IPS DF 4.7 (cell line): ENCODE results near the gene SYTL2.

Experiments used
- DNase-seq: peaks from one replicate; pipeline ENCODE4 v3.0.0-alpha.2; 2013; ENCODE audit warnings: low spot score; ENCODE audit errors: extremely low read depth

Gene SYTL2

DNA sequence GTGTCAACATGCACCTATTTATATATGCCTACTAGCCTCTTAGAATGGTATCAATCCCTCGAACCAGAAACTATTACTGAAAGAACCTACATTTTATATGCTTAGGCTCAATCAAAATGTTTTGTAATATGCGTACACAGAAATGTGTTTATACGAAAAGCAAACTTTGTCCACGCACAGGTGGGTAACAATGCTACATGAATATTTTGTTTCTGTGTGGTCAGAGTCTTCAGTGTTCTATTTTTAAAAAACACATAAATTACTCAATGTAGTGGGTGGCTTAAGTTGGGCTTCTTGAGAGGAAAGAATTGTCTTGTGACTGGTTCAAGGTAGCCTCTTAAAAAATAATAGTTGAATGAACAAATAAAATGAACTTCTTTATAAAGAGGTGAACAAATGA lies 46.1 kb downstream of the SYTL2 start:
- DNase-seq, result no peak

DNA sequence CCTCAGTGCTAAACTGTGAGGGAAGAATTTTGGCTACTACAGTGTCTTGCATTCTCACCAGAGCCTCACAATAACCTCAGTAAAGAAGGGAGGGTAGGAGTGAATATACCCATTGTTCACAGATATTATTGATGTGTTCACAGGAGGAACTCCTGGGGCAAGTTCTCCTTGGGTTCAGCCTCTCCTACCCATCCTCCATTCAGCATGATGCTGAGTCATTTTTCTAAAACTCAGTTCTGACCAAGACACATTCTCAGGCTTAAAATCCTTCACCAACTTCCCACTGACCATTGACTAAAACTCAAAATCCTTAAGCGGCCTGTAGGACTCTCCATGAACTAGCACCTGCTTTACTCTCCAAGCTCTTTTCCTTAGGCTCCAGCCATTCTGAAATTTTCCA lies 48.7 kb downstream of the SYTL2 start:
- no peak for DNase-seq

DNA sequence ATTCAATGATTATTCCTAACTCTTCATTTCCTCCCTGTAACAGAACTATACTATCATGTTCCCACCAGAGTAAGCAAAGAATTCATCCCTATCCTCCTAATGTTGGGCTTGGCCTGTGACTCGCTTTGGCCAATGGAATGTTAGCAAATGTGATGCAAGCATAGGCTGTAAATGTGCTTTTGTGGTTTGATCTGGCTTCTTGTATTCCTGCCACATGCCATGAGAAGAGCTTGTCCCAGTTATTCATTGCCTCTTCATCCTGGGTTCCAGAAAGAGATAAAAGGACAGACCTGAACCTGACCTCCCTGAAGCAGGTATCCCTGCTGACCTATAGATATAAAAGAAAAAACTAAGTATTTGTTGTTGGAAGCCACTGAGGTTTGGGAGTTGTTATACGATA lies 51.0 kb downstream of the SYTL2 start:
- DNase-seq, result no peak

DNA sequence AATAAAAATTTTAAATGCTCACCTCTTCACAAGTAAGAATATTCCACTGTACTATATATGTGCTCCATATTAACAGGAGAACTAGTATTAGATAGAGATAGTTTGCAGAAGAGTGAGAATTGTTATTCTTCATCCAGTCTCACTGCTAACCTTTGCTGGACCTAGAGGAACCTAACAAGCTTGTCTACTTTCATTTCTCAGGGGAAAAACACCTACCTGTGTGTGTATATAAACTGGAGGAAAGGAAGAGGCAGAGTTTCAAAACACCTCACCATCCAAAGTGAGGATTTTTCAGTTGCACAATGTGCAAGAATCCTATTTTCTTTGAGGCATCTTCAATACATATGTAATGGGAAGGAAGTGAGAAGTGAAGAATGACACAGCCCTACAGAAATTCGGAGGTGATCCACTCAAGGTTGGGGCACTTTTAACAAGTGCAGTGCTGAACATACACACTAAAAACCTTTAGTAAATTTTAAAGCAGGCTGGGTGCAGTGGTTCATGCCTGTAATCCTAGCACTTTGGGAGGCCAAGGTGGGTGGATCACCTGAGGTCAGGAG lies 52.4 kb downstream of the SYTL2 start:
- DNase-seq, result no peak

DNA sequence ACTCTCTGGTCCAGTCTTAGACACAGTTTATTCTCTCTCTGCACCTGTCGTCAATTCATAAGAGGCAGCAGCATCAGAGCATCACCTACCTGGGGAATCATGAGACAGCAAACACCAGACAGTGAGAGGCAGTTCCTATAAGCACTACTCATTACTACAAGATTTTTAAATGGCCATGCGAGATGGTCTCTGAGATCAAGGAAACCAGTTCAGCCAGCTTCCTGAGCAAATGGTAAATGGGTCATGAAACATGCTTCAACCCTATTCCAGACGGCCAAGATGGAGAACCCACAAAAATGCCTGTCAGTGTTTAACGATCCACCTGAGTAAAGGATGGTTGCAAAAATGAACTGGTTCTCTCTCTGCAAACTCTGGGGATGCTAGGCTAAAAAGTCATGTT lies 52.9 kb downstream of the SYTL2 start:
- DNase-seq, result no peak

DNA sequence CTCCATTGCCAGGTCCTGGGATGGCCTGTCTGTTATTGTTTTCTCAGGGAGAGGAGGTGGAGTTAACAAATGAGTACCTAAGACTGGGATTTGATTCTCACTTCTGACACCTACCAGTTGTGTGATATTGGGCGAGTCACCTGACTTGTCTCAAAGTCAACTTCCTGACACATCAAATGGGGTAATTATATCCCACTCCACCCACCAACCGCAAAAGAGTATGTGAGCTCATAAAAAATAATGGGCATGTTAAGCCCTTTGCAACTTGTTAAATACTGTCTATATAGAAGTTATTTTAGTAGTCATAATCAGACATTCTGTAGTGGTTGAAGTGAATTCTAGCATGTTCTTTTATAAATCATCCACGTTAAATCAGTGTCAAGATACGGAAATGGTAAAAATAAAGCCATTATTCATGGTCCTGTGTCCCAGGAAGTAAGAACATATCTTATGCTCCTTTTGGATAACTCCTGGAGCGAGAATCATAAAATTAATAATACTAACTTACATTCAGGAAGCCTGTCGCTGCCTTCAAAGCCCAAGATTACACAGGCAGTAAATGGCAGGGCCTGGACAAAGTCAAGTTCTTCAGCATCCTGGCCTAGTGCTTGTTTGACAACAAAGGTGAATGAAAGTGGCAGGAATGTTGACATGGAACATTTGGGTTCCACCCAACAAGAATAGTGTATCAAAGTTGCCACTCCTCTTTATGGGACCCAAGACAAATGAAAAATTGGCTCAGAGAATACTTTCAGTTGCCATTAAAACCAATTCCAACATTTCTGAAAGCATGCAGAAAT lies 54.3 kb downstream of the SYTL2 start:
- DNase-seq, result no peak

DNA sequence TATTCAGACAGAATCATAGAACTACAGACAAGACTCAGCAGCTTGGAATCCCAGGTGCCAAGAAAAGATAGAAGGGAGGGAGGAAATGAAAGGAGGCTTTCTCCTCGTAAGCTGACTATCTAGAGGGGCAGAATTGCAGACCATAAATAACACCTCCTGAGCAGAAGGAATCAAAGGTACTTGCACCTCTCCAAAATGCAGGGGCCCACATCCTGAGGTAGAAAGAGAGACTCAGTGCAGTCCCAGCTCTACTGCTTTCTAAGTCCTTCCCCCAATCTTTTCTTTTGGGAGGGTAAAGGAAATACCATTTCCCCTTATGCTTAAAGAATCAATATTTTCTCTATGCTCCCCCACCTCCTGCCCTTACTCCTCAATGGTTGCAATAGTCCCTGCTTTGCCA lies 55.2 kb downstream of the SYTL2 start:
- DNase-seq, result no peak

DNA sequence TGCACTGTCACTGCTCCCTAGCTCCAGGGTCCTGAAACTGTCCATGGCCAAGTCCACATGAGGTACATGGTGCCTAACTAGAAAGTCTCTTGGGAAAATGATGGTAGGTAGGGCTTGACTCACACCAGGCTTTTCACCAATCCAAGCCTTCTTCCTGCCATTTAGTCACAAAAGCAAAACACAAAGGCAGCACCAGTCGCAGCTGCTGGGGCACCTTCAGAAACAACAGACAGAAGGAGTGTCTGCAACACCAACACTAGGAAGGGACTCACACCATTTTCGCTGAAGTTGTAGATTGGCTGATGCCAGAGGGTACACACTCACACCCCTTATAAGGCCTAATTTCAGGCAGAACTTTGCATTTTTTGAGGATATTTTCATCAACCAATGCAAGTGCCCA lies 55.7 kb downstream of the SYTL2 start:
- DNase-seq, result no peak

DNA sequence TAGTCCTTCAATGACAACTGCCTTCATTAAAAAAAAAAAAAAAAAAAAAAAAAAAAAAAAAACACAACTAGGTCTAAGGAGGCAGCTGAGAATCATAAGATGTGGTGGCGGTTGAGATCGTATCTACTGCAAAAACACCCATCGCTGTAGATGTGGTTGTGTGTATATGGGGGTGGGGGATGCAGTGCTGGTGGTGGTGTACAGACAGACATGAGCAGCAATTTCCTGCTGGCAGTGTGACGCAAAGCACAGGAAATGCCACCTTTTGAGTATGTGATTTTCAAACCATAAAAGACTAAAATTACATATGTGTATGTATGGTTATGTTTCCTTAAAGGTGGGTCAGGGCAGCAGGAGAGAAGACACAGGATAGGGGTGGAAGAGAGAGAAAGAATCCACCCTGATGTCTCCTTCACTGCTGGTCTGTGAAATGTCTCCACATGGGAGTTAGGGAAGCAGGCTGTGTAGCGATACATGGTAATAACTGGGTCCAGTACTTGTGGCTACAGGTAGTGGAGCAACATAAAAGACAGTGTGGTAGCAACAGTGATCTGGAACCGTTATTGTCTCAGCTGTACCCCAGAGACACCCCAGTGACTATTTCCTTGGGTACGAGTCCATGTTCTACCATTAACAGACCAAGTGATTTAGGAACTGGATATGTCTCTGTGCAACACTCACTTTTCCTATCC lies 57.9 kb downstream of the SYTL2 start:
- no peak for DNase-seq

DNA sequence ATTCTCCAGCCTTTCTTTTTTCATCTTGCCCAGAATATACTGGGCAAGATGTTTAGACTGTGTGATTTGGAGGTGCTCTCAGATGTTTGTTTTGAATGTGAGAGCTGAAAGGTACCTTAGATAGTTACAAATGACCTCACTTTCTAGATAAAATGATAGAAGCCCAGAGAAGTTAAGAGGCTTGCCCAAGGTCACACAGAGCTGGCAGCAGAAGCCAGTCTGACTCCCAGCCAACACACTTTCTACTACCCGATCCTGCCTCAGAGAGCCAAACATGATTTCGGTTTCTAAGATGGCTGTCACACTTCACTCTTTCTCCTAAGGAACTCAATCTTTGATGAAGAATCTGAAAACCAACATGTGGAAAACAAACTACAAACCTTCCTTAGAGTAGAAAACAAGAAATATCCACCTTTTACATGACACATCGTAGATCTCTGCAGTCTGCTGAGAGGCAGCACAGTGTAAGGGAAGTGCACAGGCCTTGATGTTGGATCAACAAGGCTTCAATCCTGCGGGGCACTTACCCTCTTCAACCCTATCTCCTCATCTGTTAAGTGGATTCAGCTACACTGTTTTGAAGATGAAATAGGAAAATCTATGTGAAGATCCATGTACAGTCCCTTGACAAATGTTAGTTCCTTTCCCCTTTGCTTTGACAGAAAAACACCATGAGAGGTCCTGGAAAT lies 58.6 kb downstream of the SYTL2 start:
- no peak for DNase-seq

DNA sequence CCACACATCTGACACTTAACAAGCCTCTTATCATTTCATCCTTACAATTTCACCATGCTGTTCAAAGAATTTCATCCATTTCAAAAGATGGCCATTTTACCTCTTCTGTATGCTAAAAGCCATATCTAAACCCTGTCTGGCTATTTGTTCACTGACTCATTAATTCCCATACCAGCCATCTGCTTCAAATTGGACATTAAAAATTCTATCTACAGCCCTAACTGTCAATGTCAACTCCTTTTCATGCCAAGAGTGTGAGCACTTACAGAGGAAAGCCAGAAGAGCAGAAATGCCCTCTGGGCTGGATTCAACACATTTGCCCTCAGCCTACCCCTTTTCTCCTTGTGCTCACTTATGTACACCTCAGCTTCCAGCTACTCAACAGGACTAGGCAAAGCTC lies 59.2 kb downstream of the SYTL2 start:
- no peak for DNase-seq

DNA sequence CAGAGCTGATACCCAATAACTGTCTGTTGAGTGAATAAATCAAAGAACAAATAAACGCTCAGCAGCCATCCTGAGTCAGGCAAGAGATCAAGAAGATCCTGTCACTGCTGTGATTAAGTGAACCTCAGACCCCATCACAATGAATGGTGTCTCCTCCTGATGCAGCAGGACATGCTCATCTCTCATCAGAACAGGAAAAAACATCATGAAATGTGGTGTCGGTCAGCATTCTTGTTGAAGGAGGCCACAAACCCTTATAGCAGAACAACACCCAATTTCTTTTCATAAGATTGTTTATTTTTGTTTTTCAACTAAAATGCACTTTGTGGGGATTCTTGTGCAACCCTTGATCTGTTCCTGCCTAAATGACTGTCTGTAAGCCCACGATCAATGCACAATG lies 60.3 kb downstream of the SYTL2 start:
- DNase-seq, result no peak

DNA sequence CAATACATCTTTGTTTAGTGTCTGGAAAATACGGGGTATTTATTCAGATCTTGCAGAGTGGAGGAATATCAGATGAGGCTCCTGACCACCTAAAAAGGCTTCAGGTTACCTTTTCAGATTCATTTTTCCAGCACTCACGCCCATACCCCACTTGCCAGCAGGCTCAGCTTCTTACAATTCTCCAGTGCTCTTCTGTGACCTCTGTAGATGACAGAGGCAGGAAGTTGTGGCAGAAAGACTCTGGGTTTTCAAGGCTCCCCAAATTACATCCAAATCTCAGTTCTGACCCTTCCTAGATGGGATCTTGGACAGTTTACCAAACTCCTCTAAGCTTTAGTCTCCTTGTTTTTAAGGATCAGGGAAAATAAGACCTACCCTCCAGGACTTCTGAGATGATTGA lies 61.1 kb downstream of the SYTL2 start:
- no peak for DNase-seq

DNA sequence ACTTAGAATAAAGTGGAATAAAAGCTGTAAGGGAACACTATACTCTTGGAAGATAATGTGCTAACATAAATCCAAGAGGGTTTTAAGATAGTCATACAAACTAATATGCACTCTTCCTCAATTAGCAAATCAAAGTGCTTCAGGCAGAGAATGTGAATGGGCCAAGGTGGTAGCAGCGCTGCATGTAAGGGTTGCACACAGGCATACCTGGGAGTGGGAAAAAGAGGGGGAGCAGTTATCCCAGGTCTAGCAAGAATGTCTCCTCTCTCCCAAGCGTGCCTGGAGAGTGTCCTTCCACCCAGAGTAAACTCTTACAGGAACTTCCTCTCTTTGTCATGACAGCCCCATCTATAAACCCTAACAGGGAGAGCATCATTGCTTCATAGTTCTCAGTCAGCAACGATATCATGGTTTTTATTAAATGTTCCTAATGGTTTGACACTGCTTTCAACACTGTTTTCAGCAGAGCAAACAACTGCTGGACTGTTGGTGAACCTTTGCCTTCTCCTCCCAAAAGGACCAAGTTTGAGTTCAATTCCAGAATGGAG lies 61.6 kb downstream of the SYTL2 start:
- DNase-seq, result no peak

DNA sequence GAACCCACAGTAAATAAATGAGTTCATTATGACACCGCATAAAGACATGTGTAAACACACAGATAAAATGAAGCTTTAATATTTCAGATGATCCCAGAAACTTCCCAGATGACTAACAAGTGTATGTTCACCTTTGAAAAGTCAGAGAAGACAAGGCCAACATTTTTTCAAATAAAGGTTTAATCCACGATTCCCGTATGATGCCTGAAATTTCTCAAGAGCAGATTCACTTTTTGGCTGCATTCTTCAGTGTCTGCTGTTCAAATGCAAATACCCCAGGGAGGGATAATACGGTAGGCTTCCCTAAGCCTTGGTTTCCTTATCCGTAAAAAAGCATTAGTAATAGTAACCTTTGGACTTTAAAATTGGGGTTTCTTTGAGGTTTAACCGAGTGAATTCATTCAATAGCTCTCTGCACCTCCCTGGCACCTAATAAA lies 62.5 kb downstream of the SYTL2 start:
- DNase-seq, result no peak

DNA sequence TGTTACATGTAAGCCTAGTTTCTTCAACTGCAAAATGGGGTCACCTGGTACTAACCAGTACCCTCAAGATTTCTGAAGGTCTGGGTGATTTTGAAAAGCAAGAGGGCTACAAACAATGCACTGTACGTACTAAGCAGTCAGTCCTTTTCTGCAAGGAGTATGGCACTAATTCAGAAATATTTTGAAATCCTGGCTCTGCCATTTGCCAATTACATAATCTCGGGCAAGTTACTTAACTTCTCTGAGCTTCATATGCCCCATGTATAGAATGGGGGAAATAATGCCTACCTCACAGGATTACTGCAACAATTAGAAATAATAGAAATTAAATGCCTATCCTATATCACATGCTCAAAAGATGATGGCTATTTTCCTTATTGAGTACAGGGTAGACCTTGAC lies 64.3 kb downstream of the SYTL2 start:
- no peak for DNase-seq

DNA sequence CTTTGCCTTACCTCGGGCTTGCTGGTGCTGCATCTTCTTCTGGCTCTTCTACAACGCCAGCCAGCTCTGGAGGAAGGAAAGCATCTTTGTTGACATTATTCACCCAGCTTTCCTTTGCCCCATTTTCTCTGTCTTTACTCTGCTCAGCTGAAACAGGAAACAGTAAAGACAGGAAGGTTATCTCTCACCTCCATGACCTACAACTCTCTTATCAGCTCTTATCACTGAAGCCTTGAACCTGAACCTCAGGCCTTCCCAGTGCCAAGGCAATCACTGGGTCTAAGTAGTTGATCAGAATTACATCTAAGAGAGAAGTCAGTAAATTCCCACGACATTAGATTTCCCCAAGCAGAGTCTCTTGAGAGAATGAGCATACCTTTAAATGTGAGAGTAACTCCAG lies 65.3 kb downstream of the SYTL2 start:
- no peak for DNase-seq

DNA sequence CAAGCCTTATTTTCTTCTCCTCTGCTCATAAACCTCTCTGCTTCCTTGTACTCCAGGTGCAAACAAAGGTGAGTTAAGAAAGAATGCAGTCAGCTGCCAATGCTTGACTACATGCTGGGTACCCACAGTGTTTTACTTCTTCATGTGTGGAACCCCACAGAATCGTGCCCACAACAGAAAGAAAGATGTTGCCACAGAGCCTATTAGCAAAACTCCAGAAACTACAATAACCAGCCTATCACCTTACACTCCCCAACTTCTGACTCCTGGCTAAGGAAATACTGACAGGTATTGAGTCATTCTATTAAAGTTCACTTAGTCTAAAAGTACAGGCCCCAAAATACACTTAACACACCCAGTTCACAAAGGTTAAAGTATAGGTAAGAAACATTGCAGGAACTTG lies 68.1 kb downstream of the SYTL2 start:
- DNase-seq, result no peak

DNA sequence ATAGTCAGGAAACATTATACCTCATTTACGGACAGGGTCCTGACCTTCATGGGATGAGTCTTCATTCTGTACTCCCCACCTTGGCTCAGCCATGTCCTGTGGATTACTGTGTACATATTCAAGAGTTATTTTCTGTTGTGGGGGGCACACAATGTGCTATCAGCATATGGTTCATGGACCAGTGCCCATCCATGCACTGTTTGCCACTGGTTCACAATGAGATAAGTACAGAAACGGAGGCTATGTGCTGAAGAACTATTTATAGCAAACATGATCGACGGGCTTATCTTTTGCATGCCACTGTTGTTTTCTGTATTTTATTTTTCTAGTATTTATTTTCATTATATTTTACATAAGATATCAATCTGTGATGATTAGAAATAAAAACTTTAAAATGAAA lies 68.6 kb downstream of the SYTL2 start:
- DNase-seq, result no peak

DNA sequence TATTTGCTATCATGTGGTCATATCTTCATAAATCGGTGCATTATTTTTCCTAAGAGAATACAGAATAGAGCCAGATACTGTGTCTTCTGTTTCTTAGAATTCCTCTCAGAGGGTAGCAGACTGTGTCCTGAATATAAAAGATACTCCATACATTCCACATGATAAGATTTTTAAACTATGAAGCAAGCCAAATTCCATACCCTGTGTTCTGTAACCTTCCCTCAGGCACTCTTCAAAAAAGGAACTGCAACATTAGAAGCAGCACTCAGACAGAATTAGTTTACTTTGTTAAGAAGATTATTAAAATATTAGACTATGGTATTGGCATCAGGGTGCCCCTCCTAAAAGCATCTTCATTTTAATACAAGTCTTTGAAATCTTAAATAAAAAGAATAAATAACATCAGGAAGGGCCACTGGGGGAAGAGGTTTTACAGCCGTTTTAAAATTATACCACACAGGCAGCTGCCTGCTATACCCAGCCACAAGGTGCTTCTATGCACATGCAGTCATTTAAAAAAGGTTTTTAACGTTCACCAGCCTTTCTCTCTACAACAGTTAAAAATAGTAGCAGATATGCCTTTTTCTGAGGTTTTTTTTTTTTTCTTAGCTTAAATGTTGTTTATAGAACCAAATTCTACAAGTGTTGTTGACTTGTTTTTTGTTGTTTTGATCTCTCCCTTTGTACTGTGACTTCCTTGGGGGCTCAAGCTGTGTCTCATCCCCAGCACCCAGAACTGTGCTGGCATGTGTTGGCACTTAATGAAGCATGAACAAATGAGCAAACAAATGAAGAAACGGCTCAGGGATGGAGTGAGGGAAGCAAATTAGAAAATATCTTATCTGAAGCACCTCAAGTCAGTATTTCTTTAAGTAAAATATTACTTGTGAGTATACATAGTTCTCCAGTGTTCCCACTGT lies 70.2 kb downstream of the SYTL2 start:
- no peak for DNase-seq

DNA sequence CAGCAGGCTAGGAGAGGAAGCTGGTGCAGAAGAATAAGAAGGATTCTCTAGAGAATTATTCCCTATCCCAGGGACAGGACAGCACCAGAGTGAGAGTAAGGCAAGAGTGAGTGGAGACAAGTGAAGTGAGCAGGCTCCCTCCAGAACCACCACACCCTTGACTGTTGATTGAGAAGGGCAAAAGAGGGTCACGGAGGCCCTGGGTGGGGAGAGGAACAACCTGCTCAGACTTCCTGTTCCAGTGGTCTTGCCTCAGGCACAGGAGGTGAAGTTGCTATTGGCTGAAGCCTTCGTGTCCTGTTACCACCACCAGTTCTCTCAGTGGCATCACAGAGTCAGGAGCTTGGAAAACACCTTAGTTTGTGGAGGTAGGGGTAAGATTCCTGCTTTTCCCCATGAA lies 73.2 kb downstream of the SYTL2 start:
- no peak for DNase-seq
